Activated naive CD8-positive, alpha-beta T cell treated with anti-CD3 and anti-CD28 coated beads, Interleukin-2, amount 50 U/mL, for 24 hours (primary cell): ENCODE data around the gene CPLANE2.

ENCODE experiments used
- ATAC-seq: fragments of 150-1000 bp; cut with Tn5 transposase; one replicate; pipeline ENCODE4 v1.10.0; 2021
- DNase-seq: peaks from one replicate; pipeline ENCODE4 v3.0.0; 2021
- H3K27ac Mint-ChIP-seq: one replicate; pipeline ENCODE4 v1.8.0; 2021; ENCODE audit warnings: mild to moderate bottlenecking, mixed read lengths
- H3K27me3 Mint-ChIP-seq: one replicate; pipeline ENCODE4 v1.8.0; 2021; ENCODE audit warnings: mixed read lengths
- H3K36me3 Mint-ChIP-seq: one replicate; pipeline ENCODE4 v1.8.0; 2021; ENCODE audit warnings: low read depth, mixed read lengths
- H3K4me1 Mint-ChIP-seq: one replicate; pipeline ENCODE4 v1.8.0; 2021; ENCODE audit warnings: mixed read lengths
- H3K4me3 Mint-ChIP-seq: one replicate; pipeline ENCODE4 v1.8.0; 2021; ENCODE audit warnings: mild to moderate bottlenecking, moderate library complexity, mixed read lengths
- H3K9me3 Mint-ChIP-seq: one replicate; pipeline ENCODE4 v1.8.0; 2021; ENCODE audit warnings: mixed read lengths

The CPLANE2 gene

DNA sequence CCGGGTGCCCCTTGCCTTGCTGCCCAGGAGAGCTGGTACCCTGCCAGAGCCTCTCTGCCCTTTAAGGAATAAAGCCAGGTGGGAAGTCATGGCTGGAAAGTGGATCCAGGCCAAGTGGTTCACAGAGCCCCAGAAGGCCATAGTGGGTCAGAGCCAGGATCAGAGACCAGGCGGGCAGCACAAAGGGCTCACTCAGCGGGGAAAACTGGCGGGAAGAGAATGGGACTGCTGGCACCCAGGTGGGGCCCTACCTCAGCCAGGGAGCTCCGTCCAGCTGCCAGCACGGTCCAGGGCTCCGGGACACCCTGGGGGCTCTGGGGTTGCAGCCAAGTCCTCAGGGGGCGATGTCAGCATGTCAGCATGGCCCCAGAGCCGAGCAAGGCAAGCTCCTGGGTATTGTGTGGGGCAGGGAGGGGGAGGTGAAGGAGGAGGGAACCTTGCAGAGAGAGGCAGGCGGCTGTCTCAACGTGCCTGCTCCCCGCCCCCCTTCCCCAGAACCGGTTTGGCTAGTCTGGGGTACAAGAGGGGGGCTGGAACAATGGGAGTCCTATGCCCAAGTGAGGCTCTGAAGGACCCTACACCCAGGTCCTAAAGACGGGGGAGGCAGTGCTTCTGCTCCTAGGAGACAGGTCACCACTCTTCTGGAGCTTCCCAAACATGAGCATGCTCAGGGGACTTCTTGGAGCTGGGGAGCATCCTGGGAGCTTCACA, 24.6 kb downstream of the CPLANE2 start, which contains the start of gene ARHGEF19:
Gene ARHGEF19, minus strand, starts transcription at position 402 of the 711 bp plus-strand sequence. CDS start 3,598 bp downstream, outside the sequence.
- Mint-ChIP-seq H3K4me3 (no peak within 1 kb of the TSS), H3K9me3 (no peaks in the 10 kb centered on the region), H3K27ac (no peak within 1 kb of the TSS), H3K27me3 (no peaks in the 10 kb centered on the region), H3K4me1 (peaks cover 14% of the 10 kb centered on the region), H3K36me3 (no peaks in the 10 kb centered on the region)
- ATAC-seq (no peak), DNase-seq (no peak)

DNA sequence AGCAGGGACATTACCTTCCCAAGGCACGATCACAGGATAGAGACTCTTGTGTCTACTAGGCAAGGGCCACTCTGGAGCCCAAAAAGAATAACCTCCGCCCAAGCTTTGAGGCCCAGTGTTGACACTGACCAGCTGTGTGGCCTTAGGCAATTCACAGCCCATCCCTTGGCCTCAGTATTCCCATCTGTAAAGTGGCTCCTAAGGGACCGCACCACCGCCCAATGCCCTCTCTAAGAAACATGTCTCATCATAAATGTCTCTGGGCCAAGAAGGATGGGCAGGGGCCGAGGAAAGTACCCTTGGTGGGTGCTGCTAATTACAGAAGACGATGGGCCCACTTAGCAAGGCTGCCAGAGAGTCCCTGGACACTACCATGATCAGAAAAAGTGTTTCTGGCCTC, 25.2 kb downstream of the CPLANE2 start:
- ATAC-seq (no peak), DNase-seq (no peak)
- no peak overlapping the region for H3K27ac Mint-ChIP-seq
- H3K4me3 Mint-ChIP-seq: no peak overlapping the region
- peaks cover 12% of the 10 kb centered on the region for H3K4me1 Mint-ChIP-seq
- no peaks in the 10 kb centered on the region for H3K27me3 Mint-ChIP-seq
- H3K36me3 Mint-ChIP-seq: no peaks in the 10 kb centered on the region
- H3K9me3 Mint-ChIP-seq: no peaks in the 10 kb centered on the region

DNA sequence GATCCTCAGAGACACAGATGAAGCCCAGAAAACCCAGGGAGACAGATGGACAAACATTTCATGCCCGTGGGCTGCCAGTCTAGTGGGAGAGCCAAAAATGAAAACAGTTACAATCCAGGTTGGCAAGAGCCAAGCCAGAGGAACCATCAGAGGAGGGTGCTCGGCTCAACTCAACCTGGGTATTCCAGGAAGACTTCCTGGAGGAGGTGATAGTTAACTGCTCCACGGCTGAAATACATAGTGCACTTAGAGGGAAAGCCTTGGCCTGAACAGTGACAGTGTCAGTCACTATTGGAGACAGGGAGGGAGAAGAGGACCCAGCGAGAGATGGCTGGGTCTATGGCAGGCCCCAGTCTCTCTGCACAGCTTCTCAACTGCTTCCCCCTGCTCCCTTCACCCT, 26.4 kb downstream of the CPLANE2 start:
- H3K27me3 Mint-ChIP-seq: no peaks in the 10 kb centered on the region
- no peak overlapping the region for H3K4me3 Mint-ChIP-seq
- H3K4me1 Mint-ChIP-seq: peaks cover 7% of the 10 kb centered on the region
- H3K9me3 Mint-ChIP-seq: no peaks in the 10 kb centered on the region
- no peak overlapping the region for H3K27ac Mint-ChIP-seq
- no peaks in the 10 kb centered on the region for H3K36me3 Mint-ChIP-seq
- no peak for ATAC-seq
- DNase-seq: no peak

DNA sequence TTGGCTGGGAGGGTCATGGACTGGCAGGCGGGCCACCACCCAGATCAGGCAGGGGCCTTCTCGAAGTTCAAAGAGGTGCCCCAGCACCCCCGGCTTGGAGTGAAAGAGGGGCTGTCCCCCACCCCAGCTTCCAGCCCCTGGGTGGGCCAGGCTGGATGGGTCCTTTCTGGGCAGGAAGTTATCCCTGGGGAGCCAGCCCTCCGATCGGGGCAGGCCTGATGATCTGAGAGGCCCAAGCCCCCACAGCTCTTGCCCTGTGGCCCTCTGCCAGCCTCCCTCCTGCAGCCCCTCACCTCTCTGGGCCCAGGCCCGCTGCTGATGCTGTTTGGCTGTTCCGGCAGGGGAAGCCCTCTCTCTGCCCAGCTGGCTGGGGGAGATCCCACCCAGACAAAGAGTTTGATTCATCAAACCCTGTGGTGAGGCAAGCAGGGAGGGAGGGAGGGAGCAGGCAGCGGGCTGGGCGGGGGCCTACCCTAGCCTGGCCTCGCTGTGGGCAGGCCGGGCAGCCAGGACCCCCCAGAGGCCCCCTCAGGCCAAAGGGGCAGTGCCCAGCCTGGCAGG, 27.1 kb downstream of the CPLANE2 start:
- DNase-seq (no peak), ATAC-seq (no peak)
- no peaks in the 10 kb centered on the region for H3K27me3 Mint-ChIP-seq
- no peak overlapping the region for H3K4me3 Mint-ChIP-seq
- H3K27ac Mint-ChIP-seq: no peak overlapping the region
- peaks cover 7% of the 10 kb centered on the region for H3K4me1 Mint-ChIP-seq
- no peaks in the 10 kb centered on the region for H3K36me3 Mint-ChIP-seq
- no peaks in the 10 kb centered on the region for H3K9me3 Mint-ChIP-seq

DNA sequence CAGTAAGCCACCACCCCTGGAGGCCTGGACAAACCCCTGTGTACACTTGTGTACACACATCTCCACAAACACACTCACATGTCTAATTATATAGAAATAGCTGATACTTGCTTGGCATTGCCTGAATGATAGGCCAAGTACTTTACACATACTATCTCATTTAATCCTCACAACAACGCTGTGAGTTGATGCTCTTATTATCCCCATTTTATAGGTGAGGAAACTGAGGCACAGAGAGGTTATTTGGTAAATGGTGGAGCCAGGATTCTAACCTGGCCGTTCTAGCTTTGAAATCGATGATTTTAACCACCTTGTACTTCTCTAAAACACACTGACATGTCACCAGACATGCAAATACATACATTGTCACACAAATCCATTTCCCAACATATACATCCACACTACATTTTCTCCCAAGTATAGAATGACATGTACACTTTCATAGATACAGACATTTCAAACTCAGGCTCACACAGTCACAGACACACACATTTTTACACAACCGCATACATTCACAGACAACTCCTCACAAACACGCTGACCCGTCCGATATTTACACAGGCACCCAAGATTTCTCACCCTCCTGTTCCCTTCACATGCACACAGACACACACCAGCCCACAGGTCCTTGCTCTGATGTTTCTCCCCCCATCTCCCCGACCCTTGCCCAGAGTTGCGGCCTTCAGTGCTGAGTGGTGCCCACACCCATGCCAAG, 27.7 kb downstream of the CPLANE2 start:
- H3K36me3 Mint-ChIP-seq: no peaks in the 10 kb centered on the region
- H3K4me1 Mint-ChIP-seq: peaks cover 9% of the 10 kb centered on the region
- DNase-seq (no peak), ATAC-seq (no peak)
- H3K27ac Mint-ChIP-seq: peak overlapping the region; percentile 39
- H3K4me3 Mint-ChIP-seq: no peak overlapping the region
- no peaks in the 10 kb centered on the region for H3K27me3 Mint-ChIP-seq
- no peaks in the 10 kb centered on the region for H3K9me3 Mint-ChIP-seq

DNA sequence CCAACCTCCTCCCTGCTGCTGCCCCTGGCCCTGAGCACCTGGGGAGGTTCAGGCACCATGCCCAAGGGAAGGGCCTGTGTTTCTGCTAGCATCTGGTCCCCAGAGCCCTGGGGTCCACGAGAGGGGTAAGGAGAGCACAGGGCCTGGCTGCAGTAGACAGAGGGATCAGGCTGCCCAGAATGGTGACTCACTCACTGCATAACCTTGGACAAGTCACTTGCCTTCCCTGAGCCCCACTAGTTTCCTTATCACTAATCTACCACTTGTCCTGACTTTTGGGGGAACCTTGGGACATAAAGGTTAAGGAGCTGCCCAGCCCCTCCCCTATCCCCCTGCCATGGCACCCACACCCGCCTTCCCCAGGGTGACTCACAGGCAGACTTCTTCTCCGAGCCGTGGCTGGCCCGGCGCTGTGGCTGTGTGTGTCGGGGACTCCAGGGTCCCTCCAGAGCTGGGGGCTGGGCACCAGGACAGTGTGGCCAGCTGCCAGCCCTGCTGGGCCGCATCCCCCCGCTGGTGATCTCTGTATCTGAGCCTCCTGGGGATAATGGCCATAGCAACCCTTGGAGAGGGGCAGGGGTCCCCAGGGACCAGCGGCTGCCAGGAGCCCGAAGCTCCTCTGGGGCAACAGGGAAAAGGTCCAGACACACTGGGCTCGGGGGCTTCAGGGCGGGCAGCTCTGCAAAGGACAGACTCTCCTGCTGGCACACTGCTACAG, 28.6 kb downstream of the CPLANE2 start:
- Mint-ChIP-seq H3K4me1 (peaks cover 9% of the 10 kb centered on the region), H3K4me3 (no peak overlapping the region), H3K36me3 (no peaks in the 10 kb centered on the region), H3K27me3 (no peaks in the 10 kb centered on the region), H3K27ac (no peak overlapping the region), H3K9me3 (no peaks in the 10 kb centered on the region)
- no peak for ATAC-seq
- no peak for DNase-seq

DNA sequence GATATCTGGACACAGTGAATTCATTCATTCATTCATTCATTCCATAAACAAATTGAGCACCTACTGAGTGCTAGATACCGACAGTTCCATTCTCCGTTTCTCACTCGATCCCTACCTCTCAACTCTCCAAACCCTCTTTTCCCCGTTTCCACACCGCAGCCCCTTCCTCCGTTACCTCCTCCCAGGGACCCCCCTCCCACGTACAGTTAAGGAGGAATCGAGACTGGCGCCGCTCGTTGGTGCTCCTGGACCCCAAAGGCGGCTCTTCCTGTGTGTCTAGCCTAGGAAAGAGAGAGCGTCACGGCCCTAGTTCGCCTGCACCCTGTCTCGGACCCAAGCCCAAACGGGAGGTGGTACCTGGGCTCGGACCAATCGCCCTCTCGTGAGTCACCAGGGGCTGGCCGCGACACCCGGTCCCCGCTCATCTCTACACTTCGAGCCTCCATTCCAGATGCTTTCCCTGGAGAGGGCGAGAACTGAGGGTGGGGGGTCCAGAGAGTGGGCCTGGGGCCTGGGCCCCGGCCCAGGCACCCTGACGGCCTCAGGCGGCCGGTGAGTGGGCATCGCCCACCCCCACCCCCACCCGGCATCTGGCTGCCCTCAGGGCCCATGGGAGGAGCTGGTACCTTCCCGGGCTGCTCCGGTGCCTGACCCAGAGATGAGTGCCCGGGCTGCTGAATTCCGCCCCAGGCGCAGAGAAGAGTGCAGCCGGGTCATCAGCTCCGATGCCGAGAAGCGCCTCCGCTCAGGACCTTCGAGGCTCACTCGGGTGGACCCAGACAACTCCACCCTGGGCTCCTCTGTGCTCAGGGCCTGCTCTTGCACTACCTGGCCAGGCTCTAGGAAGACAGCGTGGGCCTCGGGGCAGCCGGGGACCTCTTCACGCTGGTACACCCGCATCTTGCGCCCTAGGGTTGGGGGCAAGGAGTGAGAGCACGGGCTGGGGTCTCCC, 29.4 kb downstream of the CPLANE2 start:
- H3K4me3 Mint-ChIP-seq: peak overlapping the region; percentile 83
- no peaks in the 10 kb centered on the region for H3K9me3 Mint-ChIP-seq
- H3K27me3 Mint-ChIP-seq: no peaks in the 10 kb centered on the region
- peaks cover 9% of the 10 kb centered on the region for H3K4me1 Mint-ChIP-seq
- peak overlapping the region; percentile 83 for H3K27ac Mint-ChIP-seq
- ATAC-seq (no peak), DNase-seq (peak; percentile 22)
- no peaks in the 10 kb centered on the region for H3K36me3 Mint-ChIP-seq

DNA sequence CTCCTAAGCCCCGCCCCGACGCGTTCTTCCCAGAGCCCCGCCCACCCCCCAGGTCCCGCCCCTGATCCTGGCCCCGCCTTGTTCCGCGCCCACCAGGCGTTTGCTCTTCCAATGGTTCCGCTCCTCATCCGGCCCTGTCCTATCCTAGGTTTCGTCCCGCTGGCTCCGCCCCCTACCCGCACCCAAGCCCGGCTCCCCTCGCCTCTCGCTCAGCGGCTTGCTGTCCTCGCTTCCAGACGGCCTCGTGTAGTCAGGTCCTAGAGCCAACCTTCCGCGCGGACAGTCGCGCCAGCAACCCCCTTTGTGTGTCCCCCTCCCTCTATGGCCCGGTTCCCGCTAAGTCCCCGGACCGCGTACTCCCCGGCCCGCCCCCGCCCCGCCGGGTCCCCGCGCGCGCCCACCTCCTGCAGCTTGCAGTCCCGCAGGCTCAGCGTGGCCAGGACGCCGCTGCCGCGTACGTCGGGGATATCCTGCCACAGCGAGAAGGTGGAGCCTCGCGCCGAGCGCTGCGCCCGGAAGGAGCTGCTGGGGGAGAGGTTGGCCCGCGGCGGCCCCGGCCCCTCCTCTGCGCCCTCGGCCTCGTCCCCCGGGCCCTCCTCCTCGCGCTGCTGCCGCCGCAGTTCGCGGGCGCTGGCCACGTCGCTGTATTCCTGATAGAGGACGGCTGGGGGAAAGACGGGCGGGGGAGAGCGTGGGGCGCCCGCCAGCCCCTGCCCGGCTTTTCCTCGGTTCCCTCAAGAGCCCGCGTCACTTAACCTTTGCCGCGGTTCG, 30.3 kb downstream of the CPLANE2 start:
- ATAC-seq: peak; percentile 89
- Mint-ChIP-seq H3K27ac (peak overlapping the region; percentile 83), H3K4me1 (peaks cover 9% of the 10 kb centered on the region)

DNA sequence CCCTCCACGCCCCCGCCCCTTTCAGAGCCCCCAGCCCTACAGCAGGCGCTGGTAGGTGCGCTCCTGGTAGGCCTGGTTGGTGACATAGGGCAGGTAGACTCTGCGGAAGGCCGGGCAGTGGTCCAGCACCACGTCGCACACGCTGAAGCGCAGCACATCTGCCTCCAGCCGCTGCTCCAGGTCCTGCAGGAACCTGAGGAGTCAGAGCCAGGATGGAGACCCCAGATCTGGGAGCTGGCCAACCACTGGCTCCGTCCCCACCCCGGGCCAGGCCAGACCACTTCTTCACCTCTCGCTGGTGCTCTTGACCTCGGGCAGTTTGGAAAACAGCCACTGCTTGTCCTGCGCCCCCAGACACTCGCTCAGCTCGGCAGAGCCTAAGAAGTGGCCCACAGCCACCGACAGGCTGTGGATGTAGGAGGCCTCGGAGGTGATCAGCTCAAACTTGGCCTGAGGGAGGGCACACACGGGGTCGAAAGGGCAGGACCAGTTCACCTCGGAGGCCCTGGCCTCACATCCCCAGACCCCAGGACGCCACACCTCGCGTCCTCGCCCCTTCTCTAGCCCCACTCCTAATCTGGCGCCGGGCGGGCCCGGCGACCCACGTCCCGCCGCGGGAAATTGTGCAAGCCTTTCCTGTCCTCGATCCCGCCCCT, 31.0 kb downstream of the CPLANE2 start:
- Mint-ChIP-seq H3K4me3 (peak overlapping the region; percentile 83), H3K27ac (peak overlapping the region; percentile 83), H3K36me3 (no peaks in the 10 kb centered on the region), H3K4me1 (peaks cover 9% of the 10 kb centered on the region), H3K9me3 (no peaks in the 10 kb centered on the region), H3K27me3 (no peaks in the 10 kb centered on the region)
- DNase-seq (no peak), ATAC-seq (peak; percentile 5)

More for the DNA sequence above, 30.3 kb downstream of the CPLANE2 start:
- no peaks in the 10 kb centered on the region for H3K36me3 Mint-ChIP-seq
- H3K27me3 Mint-ChIP-seq: no peaks in the 10 kb centered on the region
- DNase-seq: peak; percentile 94
- H3K4me3 Mint-ChIP-seq: peak overlapping the region; percentile 83
- no peaks in the 10 kb centered on the region for H3K9me3 Mint-ChIP-seq

DNA sequence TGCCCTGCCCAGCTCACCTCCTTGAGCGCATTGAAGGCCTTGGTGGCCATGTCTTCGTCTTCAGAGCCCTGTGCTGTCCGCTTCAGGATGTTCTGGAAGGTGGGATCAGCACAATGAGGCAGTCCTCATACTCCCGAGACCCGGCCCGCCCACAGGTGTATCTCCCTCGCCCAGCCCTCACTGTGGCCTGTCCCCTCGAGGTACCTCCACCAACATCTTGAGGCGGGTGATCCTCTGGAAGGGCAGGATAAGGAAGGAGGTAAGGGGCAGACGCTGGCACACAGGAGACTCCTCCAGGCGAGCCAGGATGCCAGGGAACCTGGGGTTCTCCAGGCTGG, 31.7 kb downstream of the CPLANE2 start:
- H3K9me3 Mint-ChIP-seq: no peaks in the 10 kb centered on the region
- no peaks in the 10 kb centered on the region for H3K36me3 Mint-ChIP-seq
- H3K4me1 Mint-ChIP-seq: peaks cover 9% of the 10 kb centered on the region
- no peaks in the 10 kb centered on the region for H3K27me3 Mint-ChIP-seq
- H3K27ac Mint-ChIP-seq: no peak overlapping the region
- DNase-seq: no peak
- no peak for ATAC-seq
- no peak overlapping the region for H3K4me3 Mint-ChIP-seq

DNA sequence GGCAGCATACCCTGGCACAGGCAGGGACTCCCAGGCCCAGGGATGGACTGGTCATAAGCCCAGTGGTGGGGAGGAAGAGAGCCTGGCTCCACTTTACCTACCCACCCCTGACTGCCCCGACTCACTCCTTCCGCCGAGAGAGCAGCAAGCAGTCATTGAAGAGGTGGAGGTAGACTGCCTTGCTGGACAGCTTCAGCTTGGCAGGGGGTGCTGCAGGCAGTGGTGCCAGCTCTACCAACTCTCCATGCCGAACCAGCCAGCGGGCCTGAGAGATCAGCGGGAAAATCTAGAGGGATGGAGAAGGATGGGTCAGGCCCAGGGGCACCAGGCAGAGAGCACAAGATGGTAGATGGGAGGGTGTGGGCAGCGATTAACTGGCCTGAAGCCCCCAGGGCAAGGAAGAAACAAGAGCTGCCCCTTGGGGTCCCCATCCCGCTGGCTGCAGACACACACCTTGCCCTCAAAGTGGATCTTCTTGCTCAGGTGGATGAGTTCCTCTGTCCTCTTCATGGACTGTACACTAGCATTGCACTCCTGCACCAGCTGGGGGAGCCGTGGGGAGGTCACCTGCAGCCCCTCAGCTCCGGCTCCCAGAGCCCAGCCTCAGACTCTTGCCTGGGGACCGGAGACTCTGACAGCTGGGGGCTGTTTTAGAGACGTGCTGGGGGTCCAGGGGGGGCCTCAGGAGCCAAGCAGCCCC, 32.2 kb downstream of the CPLANE2 start:
- Mint-ChIP-seq H3K27me3 (no peaks in the 10 kb centered on the region), H3K9me3 (no peaks in the 10 kb centered on the region), H3K36me3 (no peaks in the 10 kb centered on the region), H3K27ac (no peak overlapping the region), H3K4me3 (peak overlapping the region; percentile 12), H3K4me1 (peaks cover 9% of the 10 kb centered on the region)
- DNase-seq (peak; percentile 58), ATAC-seq (no peak)

DNA sequence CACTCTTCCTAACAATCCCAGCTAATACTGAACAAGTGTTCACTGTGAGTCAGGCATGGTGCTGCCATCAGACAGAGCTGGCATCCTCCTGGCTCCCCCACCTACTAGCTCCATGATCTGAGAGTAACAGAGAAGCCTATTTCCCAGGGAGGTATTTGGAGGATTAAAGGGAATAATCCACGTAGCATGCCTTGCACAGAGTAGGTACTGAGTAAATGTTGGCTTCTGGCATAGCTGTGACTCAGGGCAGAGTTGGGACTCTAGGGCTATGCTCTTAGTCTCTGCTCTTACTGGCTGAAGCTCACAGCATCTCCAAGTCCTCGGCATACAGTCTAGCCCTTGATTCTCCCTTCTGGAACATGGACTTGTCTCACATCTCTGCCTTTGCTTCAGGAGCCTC, 32.8 kb downstream of the CPLANE2 start:
- Mint-ChIP-seq H3K9me3 (no peaks in the 10 kb centered on the region), H3K4me3 (no peak overlapping the region), H3K27ac (no peak overlapping the region), H3K36me3 (no peaks in the 10 kb centered on the region), H3K4me1 (peaks cover 9% of the 10 kb centered on the region), H3K27me3 (no peaks in the 10 kb centered on the region)
- ATAC-seq: no peak
- no peak for DNase-seq
